Esophagus squamous epithelium (tissue), 4 donors: ENCODE data around the gene KCNK5.
A peak's percentile ranks its signal among the peaks of the same experiment; 100 is the strongest.

Experiments
- CTCF ChIP-seq, 6 experiments: fragments of 450-650 bp in 4 of 6; fragments of 200-600 bp in 2 of 6; sonication (generic) in 2 of 6; IDR thresholded peaks; one replicate each; pipeline ENCODE4 v1.5.1; 2016 to 2019; ENCODE audit warnings: antibody characterized with exemption in 6 of 6, mild to moderate bottlenecking in 4 of 6, moderate library complexity in 4 of 6
- POLR2A ChIP-seq, 4 donors: fragments of 450-650 bp; IDR thresholded peaks; one replicate each; pipeline ENCODE4 v1.6.1; 2017; ENCODE audit warnings: antibody characterized with exemption in 4 of 4, mild to moderate bottlenecking in 4 of 4, moderate library complexity in 3 of 4

- TF ChIP-seq CTCF (IDR thresholded peaks at IDR 0.05) (peak; percentile 65 to 91 (median 88)), POLR2A (IDR thresholded peaks at IDR 0.05) (no peak)
Observed at GRCh38 chr6:39166189-39166911, 62.9 kb downstream of the KCNK5 start.
